Activated CD4-positive, alpha-beta T cell treated with anti-CD3 and anti-CD28 coated beads for 1 hour (primary cell): ENCODE data around the gene FGF7.
"Not testable (repeated sequence)": the region's sequence is repeated elsewhere in the genome, so short reads cannot be mapped to it uniquely, and the experiment has no call there.

ENCODE experiments used
- DNase-seq: peaks from one replicate; pipeline ENCODE4 v3.0.0-alpha.2; 2020

Gene FGF7

GRCh38 chr15:49439678-49440395 is 16.8 kb downstream of the FGF7 start:
- no peak for DNase-seq

GRCh38 chr15:49441356-49441755 is 18.3 kb downstream of the FGF7 start:
- no peak for DNase-seq

- DNase-seq, result no peak
Measured at GRCh38 chr15:49441816-49442215, 18.8 kb downstream of the FGF7 start.

GRCh38 chr15:49452595-49452994 is 29.6 kb downstream of the FGF7 start:
- DNase-seq, result no peak

- no peak for DNase-seq
Measured at GRCh38 chr15:49456166-49456565, 33.1 kb downstream of the FGF7 start.

GRCh38 chr15:49458145-49458544 is 35.1 kb downstream of the FGF7 start:
- no peak for DNase-seq

GRCh38 chr15:49460411-49460941 is 37.4 kb downstream of the FGF7 start:
- DNase-seq, result no peak

GRCh38 chr15:49462232-49462844 is 39.3 kb downstream of the FGF7 start:
- DNase-seq, result no peak

- DNase-seq, result no peak
Measured at GRCh38 chr15:49464522-49464921, 41.5 kb downstream of the FGF7 start.

- no peak for DNase-seq
Measured at GRCh38 chr15:49466119-49466518, 43.1 kb downstream of the FGF7 start.

GRCh38 chr15:49467746-49468480 is 44.9 kb downstream of the FGF7 start:
- DNase-seq, result no peak

GRCh38 chr15:49468481-49468839 is 45.4 kb downstream of the FGF7 start:
- DNase-seq, result no peak

- DNase-seq, result not testable (repeated sequence)
Measured at GRCh38 chr15:49471248-49471647, 48.2 kb downstream of the FGF7 start.

GRCh38 chr15:49471733-49472132 is 48.7 kb downstream of the FGF7 start:
- no peak for DNase-seq

GRCh38 chr15:49472338-49472737 is 49.3 kb downstream of the FGF7 start:
- DNase-seq, result no peak

GRCh38 chr15:49473031-49473430 is 50.0 kb downstream of the FGF7 start:
- no peak for DNase-seq

GRCh38 chr15:49478021-49478420 is 55.0 kb downstream of the FGF7 start:
- not testable (repeated sequence) for DNase-seq

- not testable (repeated sequence) for DNase-seq
Measured at GRCh38 chr15:49478982-49479381, 55.9 kb downstream of the FGF7 start.

- not testable (repeated sequence) for DNase-seq
Measured at GRCh38 chr15:49485401-49485800, 62.4 kb downstream of the FGF7 start.

- no peak for DNase-seq
Measured at GRCh38 chr15:49490966-49491365, 67.9 kb downstream of the FGF7 start.

GRCh38 chr15:49492151-49492550 is 69.1 kb downstream of the FGF7 start:
- DNase-seq, result no peak

GRCh38 chr15:49492830-49493229 is 69.8 kb downstream of the FGF7 start:
- no peak for DNase-seq

GRCh38 chr15:49494842-49495241 is 71.8 kb downstream of the FGF7 start:
- no peak for DNase-seq
